DMS53 (cell line): ENCODE measurements around the gene STAT5B.
A peak's percentile ranks its signal among the peaks of the same experiment; 100 is the strongest.

ENCODE experiments used
- DNase-seq: peaks from one replicate; lab custom pipeline; 2025; lab: John Stamatoyannopoulos, UW

The STAT5B gene

GRCh38 chr17:42284566-42284965, 8.4 kb upstream of the STAT5B start:
- DNase-seq, result no peak

DNA sequence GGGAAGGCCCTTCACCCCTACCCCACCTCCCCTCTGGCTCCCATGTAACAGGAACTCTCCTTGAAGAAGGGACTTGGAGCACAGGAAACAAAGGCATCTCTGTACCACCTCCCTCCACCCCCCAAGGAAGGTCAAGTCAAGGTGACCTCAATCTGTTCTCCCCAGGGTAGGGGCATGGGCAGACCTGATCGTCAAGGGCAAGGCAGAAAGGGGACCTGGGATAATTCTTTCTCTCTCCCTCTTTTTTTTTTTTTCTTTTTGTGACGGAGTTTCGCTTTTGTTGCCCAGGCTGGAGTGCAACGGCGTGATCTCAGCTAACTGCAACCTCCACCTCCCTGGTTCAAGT, 7.8 kb upstream of the STAT5B start:
- no peak for DNase-seq

GRCh38 chr17:42283241-42284023, 7.2 kb upstream of the STAT5B start:
- DNase-seq, result no peak

GRCh38 chr17:42282478-42283080, 6.4 kb upstream of the STAT5B start:
- peak; percentile 20 for DNase-seq

DNA sequence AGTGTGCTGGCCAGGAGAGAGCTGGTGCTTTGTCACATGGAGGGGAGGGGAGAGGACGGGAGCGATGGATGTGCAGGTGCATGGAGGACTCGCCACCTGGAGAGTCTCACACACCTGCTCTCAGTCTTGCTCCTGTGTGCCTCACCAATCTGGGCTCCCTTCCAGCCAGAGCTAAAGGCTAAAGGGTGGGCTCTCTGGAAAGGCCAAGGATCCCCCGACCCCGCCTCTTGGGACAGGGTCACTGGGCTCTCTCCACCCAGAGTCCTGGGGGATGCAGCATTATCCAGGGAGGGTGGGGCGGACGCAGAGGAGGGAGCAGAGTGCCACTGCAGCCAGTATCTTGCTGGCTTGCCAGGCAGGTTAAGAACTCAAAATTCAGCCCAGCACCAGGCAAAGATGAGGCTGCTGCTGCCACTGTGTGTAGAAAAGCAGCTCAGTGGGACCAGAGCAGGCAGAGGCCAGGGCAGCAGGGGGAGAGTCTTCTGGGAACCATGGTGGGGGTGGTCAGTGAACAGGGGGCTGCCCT, 5.4 kb upstream of the STAT5B start:
- DNase-seq, result peak; percentile 91

DNA sequence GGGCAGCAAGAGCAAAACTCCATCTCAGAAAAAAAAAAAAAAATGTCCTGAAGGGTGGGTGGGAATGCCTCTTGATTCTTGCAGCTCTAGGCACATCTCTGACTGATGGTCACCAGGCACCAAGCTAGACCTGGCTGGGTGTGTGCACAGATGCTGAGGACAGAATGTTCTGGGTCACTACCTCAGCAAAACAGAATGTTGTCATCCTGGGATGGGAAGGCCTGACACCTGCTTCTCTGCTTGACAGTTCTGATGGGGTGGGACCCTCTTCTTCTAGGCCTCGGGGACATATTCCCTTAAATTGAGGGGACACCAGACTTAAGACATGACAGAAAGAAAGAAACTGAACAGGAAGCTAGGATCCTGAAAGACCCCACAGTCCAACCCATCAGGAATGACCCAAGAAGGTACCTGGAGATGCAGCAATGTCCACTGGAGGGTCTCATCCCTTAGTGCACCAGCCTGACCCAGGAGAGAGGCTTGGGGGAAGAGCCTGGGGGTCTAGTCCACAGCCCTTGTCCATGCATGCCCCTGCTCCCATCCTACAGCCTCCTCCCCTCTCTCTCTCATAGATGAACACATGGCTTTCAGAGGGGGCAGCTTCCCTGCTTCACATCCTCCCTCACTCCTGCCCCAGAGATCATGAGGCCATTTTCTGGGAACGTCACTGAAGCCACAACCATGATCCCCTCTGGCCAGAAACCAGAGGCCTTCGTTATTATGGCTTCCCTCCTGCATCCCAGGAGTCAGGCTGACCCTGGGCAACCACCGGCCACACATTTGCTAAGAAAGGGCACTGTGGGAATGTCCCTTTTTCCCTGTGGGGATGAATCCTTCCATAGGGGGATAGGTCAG, 3.8 kb upstream of the STAT5B start:
- no peak for DNase-seq

- DNase-seq, result peak; percentile 67
Measured at GRCh38 chr17:42277342-42277712, 1.1 kb upstream of the STAT5B start.

GRCh38 chr17:42276609-42277341, 584 bp upstream of the STAT5B start:
- peak; percentile 81 for DNase-seq

DNA sequence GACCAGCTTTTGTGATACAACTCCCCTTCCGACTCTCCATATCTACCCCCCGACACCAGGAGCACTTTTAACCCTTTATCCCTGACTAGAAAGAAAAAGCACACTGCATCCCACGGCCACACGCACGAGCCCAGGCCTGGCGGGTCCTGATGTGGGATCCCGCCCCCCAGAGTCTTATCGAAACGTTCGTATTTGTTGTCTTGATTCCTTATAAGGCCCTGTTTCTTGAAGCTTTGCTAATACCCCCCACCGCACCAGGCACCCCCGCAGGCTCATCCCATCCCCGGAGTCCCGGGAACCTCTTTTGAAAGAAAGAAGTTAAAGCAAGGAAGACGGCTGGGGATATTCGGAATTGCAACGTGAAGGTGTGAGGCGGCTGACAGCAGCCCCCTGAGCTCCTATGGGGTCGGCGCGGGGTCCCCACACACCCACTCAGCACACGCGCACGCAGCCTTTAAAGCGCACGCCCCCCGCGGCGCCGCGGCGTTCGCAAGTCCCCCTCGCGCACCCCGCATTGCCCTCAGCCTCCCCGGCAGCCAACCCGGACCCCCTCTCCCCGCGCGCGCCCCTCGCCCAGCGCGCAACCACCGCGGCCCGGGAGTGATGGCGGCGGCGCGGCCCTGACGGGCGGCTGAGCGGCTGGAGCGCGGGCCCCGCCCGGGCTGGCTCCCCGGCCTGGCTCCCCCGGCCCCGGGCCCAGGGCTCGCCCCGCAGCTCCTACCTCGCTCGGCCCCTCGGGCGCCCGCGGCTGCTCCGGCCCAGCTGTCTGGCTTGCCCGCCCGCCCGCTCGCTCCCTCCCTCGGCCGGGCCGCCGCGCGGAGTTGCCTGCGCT, 448 bp downstream of the STAT5B start:
- no peak for DNase-seq

DNA sequence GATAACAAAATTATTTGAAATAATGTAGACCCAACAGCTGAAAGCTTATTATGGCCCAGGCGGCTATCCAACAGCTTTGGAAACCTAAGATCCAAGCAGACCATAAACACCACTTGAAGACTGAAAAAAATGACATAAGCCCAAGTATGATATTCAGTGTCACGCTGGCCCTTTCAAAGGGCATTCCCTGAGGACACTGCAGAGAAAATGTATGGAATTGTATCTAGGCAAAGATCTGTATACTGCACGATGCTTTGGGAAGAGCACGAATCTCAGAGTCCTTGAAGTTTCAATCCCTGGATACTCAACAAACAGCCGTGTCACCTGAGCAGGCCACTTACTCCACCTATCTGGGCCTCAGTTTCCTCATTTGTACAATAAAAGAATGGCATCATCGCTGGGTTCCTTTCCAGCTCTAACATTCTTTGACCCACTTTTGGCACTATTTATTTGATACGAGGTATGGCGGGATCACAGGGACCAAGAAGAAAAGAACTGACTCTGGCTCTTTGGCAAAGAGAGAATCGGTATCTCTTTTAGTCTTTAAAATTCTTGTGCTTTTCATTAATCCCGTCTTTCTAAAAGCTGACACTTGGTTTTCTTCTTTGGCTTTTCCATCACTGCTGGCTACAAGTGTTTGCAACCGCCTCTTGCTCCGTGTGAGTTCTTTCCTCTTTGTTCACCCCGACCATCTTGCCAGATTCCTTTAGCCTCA, 1.2 kb downstream of the STAT5B start:
- DNase-seq, result no peak

DNA sequence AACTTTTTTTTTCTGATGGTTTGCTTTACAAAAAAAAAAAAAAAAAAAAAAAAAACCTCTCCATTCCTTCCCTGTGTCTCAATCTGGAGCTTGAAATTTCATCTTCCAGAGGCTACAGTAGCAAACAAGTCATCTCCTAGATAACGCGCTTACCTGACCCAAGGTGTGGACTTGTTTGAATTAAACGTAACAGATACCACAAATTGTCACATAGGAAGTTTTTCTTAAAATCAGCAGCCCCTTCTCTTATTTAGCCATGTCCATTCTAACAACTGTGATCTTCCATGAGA, 2.0 kb downstream of the STAT5B start:
- DNase-seq, result no peak

DNA sequence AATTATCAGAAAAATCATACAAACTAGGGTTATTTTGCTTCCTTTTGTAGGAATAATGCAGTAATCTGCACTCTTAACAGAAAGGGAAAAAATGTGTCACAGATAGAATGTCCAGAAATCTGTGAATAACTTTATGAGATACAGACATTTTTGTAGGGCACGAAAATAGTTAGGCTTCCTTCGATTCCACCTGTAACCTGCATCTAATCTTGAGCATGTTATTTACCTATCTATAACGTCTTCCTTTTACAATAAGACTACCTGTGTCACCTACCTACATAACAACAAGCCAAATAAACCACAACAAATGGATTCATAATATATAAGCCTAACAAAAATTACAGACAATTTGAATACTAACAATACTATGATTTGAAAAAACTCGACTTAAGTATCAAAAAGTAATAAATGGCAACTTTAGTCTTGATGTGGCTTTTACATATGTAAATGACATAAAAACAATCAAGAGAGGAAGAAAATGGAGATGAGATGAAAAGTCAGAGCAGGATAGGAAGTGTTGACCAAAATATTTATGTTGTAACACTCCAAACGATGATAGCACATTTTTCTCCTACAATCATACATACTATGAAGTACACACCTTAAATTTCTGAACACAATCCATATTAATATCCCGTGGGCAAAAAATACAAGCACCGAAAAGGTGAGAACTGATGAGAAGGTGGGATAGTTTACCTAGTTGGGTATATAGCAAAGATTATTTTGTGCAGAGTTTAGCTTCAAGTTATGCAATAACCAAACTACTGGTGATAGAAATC, 2.5 kb downstream of the STAT5B start:
- no peak for DNase-seq

- no peak for DNase-seq
Measured at GRCh38 chr17:42272162-42272907, 3.9 kb downstream of the STAT5B start.

DNA sequence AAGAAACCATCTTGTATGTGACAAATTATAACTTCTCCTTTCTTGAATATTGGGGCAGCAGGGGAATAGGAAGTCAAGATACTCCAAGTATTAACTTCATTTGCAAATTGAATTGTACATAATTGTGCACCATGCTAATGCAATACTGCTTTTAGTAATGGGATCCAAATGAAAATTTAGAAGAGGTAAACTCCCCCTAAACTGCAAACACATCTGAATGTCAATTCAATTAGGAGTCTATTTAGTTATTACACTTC, 4.5 kb downstream of the STAT5B start:
- DNase-seq, result no peak

GRCh38 chr17:42271006-42271778, 5.0 kb downstream of the STAT5B start:
- no peak for DNase-seq

DNA sequence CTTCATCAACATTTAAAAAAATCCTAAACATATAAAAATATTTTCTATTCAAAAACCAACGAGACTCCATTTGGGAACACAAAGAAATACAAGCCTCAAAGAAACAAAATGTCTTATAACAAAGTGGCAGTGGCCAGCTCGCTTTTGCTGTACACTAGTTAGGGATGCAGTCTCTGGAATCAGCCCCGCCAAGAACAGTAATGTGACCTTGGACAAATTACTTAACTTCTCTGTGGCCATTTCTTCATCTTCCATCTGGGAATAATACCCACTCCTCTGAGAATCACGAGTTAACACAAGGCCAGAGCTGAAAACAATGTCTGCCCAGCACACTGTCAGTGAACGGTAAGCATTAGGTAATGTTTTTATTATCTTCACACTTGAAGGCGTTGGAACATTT, 5.6 kb downstream of the STAT5B start:
- DNase-seq, result no peak

DNA sequence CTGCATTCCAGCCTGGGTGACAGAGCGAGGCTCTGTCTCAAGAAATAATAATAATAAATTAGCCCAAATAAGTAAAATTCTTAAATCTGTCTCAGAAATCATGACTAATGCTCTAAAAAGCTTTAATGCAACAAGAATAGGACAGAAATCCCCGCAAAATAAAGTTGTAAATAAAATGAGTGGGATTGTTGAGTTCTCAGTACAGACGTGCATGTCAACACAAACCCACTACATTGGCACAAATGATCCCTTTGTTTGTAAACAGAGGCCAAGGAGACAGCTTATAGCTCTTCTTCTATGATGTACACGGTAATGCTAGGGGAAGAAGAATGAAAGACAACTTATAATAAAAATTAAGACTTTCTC, 6.0 kb downstream of the STAT5B start:
- DNase-seq, result no peak

GRCh38 chr17:42268236-42268635, 8.0 kb downstream of the STAT5B start:
- no peak for DNase-seq
